Mesendoderm (in vitro differentiated cells): Measurements from ENCODE around the gene ZIC5.
A peak's percentile ranks its signal among the peaks of the same experiment; 100 is the strongest.

Source experiments
- DNase-seq: peaks from one replicate; pipeline ENCODE4 v3.0.0; 2013
- H2AK5ac ChIP-seq: 2 replicates; pipeline ENCODE4 v1.6.1; 2013; ENCODE audit warnings: low read length, inconsistent platforms
- H2BK120ac ChIP-seq: 2 replicates; pipeline ENCODE4 v1.6.1; 2013; ENCODE audit warnings: low read depth, mild to moderate bottlenecking, low read length, moderate library complexity, mixed read lengths
- H2BK15ac ChIP-seq: replicated peaks from 2 replicates; pipeline ENCODE4 v1.6.1; 2013; ENCODE audit warnings: low read depth, mild to moderate bottlenecking, moderate library complexity
- H2BK5ac ChIP-seq: 2 replicates; pipeline ENCODE4 v1.6.1; 2013; ENCODE audit warnings: low read length, inconsistent platforms
- H3K18ac ChIP-seq: 2 replicates; pipeline ENCODE4 v1.6.1; 2013; ENCODE audit warnings: mild to moderate bottlenecking, low read length, mixed read lengths
- H3K23ac ChIP-seq: one replicate; pipeline ENCODE4 v1.6.1; 2013; ENCODE audit warnings: low read length
- H3K27ac ChIP-seq: 2 replicates; pipeline ENCODE4 v1.5.1; 2013; ENCODE audit warnings: low read depth, mild to moderate bottlenecking, inconsistent platforms, low read length, moderate library complexity
- H3K27me3 ChIP-seq: 2 replicates; pipeline ENCODE4 v1.6.1; 2013; ENCODE audit warnings: low read length, control low read depth, mild to moderate bottlenecking, inconsistent platforms; ENCODE audit not compliant: insufficient read depth, poor library complexity
- H3K36me3 ChIP-seq: 2 replicates; pipeline ENCODE4 v1.6.1; 2013; ENCODE audit warnings: low read length, inconsistent platforms; ENCODE audit not compliant: control insufficient read depth, insufficient read depth
- H3K4ac ChIP-seq: one replicate; pipeline ENCODE4 v1.6.1; 2013; ENCODE audit warnings: low read depth, mild to moderate bottlenecking, low read length, moderate library complexity
- H3K4me1 ChIP-seq: 2 replicates; pipeline ENCODE4 v1.6.1; 2013; ENCODE audit warnings: low read depth, low read length, inconsistent platforms; ENCODE audit not compliant: control insufficient read depth
- H3K4me2 ChIP-seq: 2 replicates; pipeline ENCODE4 v1.6.1; 2013; ENCODE audit warnings: low read length
- H3K4me3 ChIP-seq: 2 replicates; pipeline ENCODE4 v1.5.1; 2013; ENCODE audit warnings: mild to moderate bottlenecking, low read length
- H3K56ac ChIP-seq: one replicate; pipeline ENCODE4 v1.6.1; 2013; ENCODE audit warnings: low read length
- H3K79me1 ChIP-seq: 2 replicates; pipeline ENCODE4 v1.6.1; 2013; ENCODE audit warnings: low read length, inconsistent platforms
- H3K79me2 ChIP-seq: 2 replicates; pipeline ENCODE4 v1.6.1; 2013; ENCODE audit warnings: mild to moderate bottlenecking, low read length; ENCODE audit not compliant: control insufficient read depth, insufficient read depth
- H3K9ac ChIP-seq: 2 replicates; pipeline ENCODE4 v1.6.1; 2013; ENCODE audit warnings: low read length, inconsistent platforms
- H4K5ac ChIP-seq: one replicate; pipeline ENCODE4 v1.6.1; 2013; ENCODE audit warnings: low read length
- H4K8ac ChIP-seq: one replicate; pipeline ENCODE4 v1.6.1; 2013; ENCODE audit warnings: low read depth, mild to moderate bottlenecking, control low read depth, low read length, moderate library complexity
- WGBS: extraction: QIAGEN DNeasy Blood & Tissue Kit; methylation state at CpG from one replicate; pipeline ENCODE4 v1.1.7; 2013; ENCODE audit warnings: low lambda C conversion rate, missing lambda C conversion rate; ENCODE audit not compliant: insufficient coverage; ENCODE audit errors: extremely low coverage; 5-methylcytosine and 5-hydroxymethylcytosine counted together

Gene ZIC5

DNA sequence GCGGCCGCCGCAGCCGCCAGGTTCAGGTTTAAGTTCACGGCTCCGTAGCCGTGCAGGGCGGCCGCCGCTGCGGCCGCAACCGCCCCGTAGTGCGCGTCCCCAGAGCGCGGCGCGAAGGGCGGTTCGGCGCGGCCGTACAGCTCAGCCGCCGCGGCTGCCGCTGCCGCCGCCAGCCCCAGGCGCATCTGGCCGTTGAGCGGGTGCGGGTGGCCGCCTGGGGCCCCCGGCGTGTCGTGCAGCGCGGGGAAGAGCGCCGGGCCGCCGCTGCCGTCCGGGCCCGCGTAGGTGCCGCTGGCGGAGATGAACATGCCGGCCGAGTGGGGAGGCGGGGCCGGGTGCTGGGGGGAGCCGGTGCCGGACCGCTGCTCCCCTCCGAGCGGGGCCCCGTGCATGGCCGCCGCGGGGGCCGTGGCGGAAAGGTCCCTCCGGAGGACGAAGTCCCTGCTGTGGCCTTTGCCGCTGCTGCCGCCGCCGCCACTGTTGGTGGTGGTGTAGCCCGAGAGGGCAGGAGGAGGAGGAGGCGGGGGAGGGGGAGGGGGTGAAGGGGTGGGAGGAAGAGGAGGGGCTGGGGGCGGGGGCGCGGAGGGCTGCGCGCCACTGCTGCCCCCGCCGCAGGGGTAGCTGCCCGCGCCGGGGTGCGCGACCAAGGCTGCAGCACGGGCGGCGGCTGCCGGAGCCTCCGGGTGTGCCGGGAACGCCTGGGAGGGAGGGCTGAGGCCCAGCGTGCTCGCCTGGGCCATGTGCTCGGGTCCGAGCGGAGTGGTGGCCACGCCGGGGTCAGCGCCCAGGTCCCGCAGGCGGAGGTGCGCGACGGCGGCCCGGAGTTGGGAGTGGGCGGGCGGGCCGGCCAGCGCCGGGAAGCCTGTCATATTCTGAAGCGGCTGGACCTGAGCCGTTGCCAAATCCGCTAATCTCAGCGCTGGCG lies 654 bp downstream of the ZIC5 start:
- Histone ChIP-seq H4K5ac (no peak overlapping the region), H3K4me2 (peak overlapping the region; percentile 85), H3K79me1 (peaks cover 4% of the 10 kb centered on the region), H2BK15ac (no peak overlapping the region), H3K27me3 (no peaks in the 10 kb centered on the region), H3K4ac (peak overlapping the region; percentile 99), H3K4me1 (peaks cover 10% of the 10 kb centered on the region), H3K4me3 (peak overlapping the region; percentile 71), H2AK5ac (no peak overlapping the region), H3K9ac (peak overlapping the region; percentile 88), H3K27ac (peak overlapping the region; percentile 95), H2BK5ac (peak overlapping the region; percentile 87), H3K79me2 (peaks cover 38% of the 10 kb centered on the region), H3K18ac (peak overlapping the region; percentile 96), H4K8ac (peak overlapping the region; percentile 78), H2BK120ac (peak overlapping the region; percentile 28), H3K36me3 (no peaks in the 10 kb centered on the region), H3K23ac (peak overlapping the region; percentile 94), H3K56ac (peak overlapping the region; percentile 98)
- peak; percentile 76 for DNase-seq
- WGBS = no CpG with 5 or more reads among the region's 118 CpGs

DNA sequence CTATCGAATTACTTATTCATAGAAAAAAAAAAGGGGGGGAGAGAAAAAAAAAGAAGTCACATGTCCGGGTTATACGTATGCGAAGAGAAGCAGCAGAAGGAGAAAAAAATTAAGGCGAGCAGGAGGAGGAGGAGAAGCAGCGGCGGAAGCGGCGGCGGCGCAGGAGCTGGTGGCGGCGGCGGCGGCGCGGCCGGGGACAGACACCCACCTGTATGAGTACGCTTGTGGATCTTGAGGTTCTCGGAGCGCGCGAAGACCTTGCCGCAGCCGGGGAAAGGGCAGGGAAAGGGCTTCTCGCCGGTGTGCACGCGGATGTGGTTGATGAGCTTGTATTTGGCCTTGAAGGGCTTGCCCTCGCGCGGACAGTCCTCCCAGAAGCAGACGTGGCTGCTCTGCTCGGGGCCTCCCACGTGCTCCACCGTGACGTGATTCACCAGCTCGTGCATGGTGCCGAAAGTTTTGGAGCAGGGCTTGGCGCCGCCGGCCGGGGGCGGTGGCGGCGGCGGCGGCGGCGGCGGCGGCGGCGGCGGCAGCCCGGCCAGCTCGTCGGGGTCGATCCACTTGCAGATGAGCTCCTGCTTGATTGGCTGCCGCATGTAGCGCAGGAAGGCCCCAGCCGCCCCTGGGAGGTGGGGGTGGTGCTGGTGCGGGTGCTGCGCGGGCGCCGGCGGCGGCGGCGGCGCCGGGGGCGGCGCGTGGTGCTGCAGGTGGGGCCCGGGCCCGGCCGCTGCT lies 1.5 kb downstream of the ZIC5 start:
- peak overlapping the region; percentile 39 for H3K4me2 ChIP-seq
- H3K56ac ChIP-seq = peak overlapping the region; percentile 100
- H2BK5ac ChIP-seq = peak overlapping the region; percentile 97
- no CpG with 5 or more reads among the region's 79 CpGs for WGBS
- no peaks in the 10 kb centered on the region for H3K27me3 ChIP-seq
- DNase-seq = peak; percentile 92
- no peak overlapping the region for H2BK15ac ChIP-seq
- H3K79me2 ChIP-seq = peaks cover 44% of the 10 kb centered on the region
- H4K8ac ChIP-seq = no peak overlapping the region
- peak overlapping the region; percentile 96 for H3K18ac ChIP-seq
- peak overlapping the region; percentile 18 for H2BK120ac ChIP-seq
- no peak overlapping the region for H4K5ac ChIP-seq
- no peak overlapping the region for H2AK5ac ChIP-seq
- peaks cover 3% of the 10 kb centered on the region for H3K36me3 ChIP-seq
- peak overlapping the region; percentile 99 for H3K9ac ChIP-seq
- peak overlapping the region; percentile 99 for H3K4ac ChIP-seq
- no peak overlapping the region for H3K23ac ChIP-seq
- H3K79me1 ChIP-seq = peaks cover 4% of the 10 kb centered on the region
- H3K27ac ChIP-seq = peak overlapping the region; percentile 95
- peaks cover 10% of the 10 kb centered on the region for H3K4me1 ChIP-seq
- peak overlapping the region; percentile 95 for H3K4me3 ChIP-seq

DNA sequence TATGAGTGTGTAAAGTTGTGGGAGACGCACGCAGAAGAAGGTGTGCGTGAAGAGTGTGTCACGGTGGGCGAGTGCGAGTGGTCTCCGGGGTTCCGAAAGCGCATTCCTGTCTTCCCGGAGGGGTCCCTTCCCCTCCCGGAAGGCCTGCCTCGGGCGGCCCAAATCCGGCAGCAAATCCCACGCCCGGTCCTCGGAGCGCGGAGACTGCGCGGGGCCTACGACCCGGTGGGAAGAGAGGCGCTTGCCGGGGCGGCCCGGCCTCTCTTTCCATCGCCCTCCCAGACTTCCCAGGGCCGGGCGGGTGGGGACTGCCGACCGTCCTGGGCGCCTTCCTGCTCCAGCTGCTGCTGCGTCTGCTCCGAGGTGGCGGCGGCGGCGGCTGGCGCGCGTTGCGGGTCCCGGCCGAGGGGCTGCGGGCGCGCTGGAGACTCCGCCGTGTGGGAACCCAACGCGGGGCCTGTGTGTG lies 2.1 kb downstream of the ZIC5 start:
- H2BK120ac ChIP-seq = peak overlapping the region; percentile 18
- peak overlapping the region; percentile 72 for H3K18ac ChIP-seq
- H3K27me3 ChIP-seq = no peaks in the 10 kb centered on the region
- H3K23ac ChIP-seq = peak overlapping the region; percentile 99
- H4K5ac ChIP-seq = no peak overlapping the region
- H3K79me1 ChIP-seq = peaks cover 4% of the 10 kb centered on the region
- H2AK5ac ChIP-seq = peak overlapping the region; percentile 96
- peak overlapping the region; percentile 99 for H3K9ac ChIP-seq
- H3K4me2 ChIP-seq = peak overlapping the region; percentile 77
- H3K4me1 ChIP-seq = peaks cover 7% of the 10 kb centered on the region
- peaks cover 3% of the 10 kb centered on the region for H3K36me3 ChIP-seq
- no CpG with 5 or more reads among the region's 52 CpGs for WGBS
- H2BK5ac ChIP-seq = peak overlapping the region; percentile 82
- no peak for DNase-seq
- H3K27ac ChIP-seq = no peak overlapping the region
- peak overlapping the region; percentile 95 for H3K4me3 ChIP-seq
- no peak overlapping the region for H2BK15ac ChIP-seq
- H3K79me2 ChIP-seq = peaks cover 44% of the 10 kb centered on the region
- no peak overlapping the region for H4K8ac ChIP-seq
- H3K56ac ChIP-seq = peak overlapping the region; percentile 100
- peak overlapping the region; percentile 27 for H3K4ac ChIP-seq

DNA sequence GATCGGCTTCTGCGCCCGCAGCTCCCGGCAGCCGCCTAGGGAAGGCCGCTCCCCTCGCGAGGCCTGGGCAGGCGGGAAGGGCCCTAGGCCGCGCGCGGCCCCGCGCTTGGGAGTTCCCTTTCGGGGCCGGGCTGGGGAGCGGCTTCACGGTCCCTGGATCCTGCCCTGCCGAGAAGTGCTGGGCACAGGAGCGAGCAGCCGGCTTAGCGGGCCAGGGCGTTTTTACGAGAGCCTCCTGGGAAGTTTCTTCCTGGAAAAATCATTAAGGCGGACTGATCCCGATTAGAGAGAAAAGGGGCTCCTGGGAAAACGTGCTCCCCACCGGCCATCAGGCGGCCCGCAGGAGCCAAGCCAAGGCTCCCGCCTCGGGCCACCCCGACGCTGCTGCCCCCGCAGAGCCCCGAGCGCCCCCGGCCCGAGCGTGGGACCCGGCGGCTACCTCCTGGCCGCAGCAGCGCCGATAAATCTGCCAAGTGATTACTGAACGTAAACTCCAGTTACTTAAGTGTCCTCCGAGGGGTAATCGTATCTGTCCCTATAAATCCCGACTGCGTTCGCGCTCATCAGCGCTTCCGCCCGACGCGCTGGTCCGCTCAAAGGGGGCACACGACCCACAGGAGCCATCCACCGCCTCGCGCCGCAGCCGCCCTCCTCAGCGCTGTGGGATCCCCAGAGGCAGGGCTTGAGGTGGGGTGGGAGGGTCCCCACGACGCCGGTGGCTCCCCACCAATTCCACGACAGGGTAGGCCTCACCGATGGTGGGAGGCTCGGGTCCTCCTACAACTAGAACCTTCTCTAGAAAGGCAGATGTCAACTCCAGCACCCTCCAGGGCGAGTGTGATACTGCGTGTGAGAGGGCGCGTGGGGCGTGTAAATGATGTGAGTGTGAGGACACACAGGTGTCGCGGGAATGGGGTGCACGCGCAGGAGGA lies 2.8 kb downstream of the ZIC5 start:
- Histone ChIP-seq H4K5ac (no peak overlapping the region), H2BK15ac (no peak overlapping the region), H3K36me3 (peaks cover 4% of the 10 kb centered on the region), H3K9ac (peak overlapping the region; percentile 99), H4K8ac (peak overlapping the region; percentile 95), H3K4me3 (peak overlapping the region; percentile 95), H3K56ac (peak overlapping the region; percentile 100), H3K4me1 (peaks cover 7% of the 10 kb centered on the region), H3K79me2 (peaks cover 44% of the 10 kb centered on the region), H3K4ac (peak overlapping the region; percentile 82), H3K27me3 (no peaks in the 10 kb centered on the region), H3K27ac (peak overlapping the region; percentile 64), H2AK5ac (peak overlapping the region; percentile 96), H3K23ac (peak overlapping the region; percentile 99), H3K79me1 (peaks cover 4% of the 10 kb centered on the region), H3K4me2 (peak overlapping the region; percentile 77), H2BK5ac (peak overlapping the region; percentile 82), H2BK120ac (no peak overlapping the region), H3K18ac (peak overlapping the region; percentile 85)
- WGBS = no CpG with 5 or more reads among the region's 81 CpGs
- peak; percentile 79 for DNase-seq

DNA sequence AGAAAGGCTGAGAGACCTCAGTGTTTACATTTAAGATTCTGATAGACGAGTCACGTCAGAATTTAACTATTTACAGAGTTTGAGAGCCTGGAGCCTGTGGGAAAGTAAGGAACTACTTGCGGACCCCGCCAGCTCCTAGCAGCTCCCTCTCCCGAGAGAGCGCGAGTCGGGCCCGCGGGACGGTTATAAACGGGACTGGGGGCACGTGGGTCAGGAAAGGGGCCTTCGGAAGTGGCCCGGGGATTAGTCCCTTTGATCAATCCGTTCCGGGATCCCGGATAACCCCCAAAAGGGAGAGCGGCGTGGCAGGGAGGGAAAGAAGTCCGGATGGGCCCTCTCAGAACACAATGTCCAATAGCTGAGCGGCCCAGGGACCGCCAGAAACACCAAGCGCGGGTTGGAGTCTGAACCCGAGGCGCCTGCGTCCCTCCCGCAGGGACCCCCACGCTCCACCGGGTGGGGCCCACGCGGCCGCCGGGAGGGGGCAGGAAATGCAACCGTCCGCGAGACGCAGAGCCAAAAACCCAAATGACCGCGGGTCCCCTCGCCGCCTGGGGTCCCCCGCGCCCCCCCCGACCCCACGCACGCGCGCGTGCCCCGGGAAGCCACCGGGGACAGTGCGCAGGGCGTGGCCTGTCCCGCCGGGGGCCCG lies 3.6 kb downstream of the ZIC5 start:
- Histone ChIP-seq H3K4me3 (peak overlapping the region; percentile 95), H3K23ac (peak overlapping the region; percentile 80), H4K5ac (no peak overlapping the region), H2BK15ac (no peak overlapping the region), H2BK120ac (no peak overlapping the region), H3K18ac (peak overlapping the region; percentile 85), H3K4ac (peak overlapping the region; percentile 89), H3K9ac (peak overlapping the region; percentile 99), H2AK5ac (no peak overlapping the region), H3K27ac (peak overlapping the region; percentile 64), H3K56ac (peak overlapping the region; percentile 100), H3K27me3 (no peaks in the 10 kb centered on the region), H3K4me2 (peak overlapping the region; percentile 77), H3K36me3 (peaks cover 4% of the 10 kb centered on the region), H3K79me1 (peaks cover 4% of the 10 kb centered on the region), H2BK5ac (no peak overlapping the region), H3K4me1 (peaks cover 7% of the 10 kb centered on the region), H4K8ac (peak overlapping the region; percentile 95), H3K79me2 (peaks cover 44% of the 10 kb centered on the region)
- peak; percentile 67 for DNase-seq
- no CpG with 5 or more reads among the region's 58 CpGs for WGBS
